Vagina (tissue), 2 donors: ENCODE measurements around the gene IL22RA1. TPM values are rescaled to one million over a fixed set of nuclear protein-coding genes. Genes with fewer than 3 reads are reported as not detected.

ENCODE experiments used
- DNase-seq, 2 donors: peaks; one replicate each; pipeline ENCODE4 v3.0.0-alpha.2; 2017; ENCODE audit errors: extremely low spot score in 2 of 2
- H3K27ac ChIP-seq: fragments of 200-600 bp; sonication (generic); one replicate; pipeline ENCODE4 v1.5.1; 2019
- H3K27me3 ChIP-seq: fragments of 200-600 bp; sonication (generic); one replicate; pipeline ENCODE4 v1.5.1; 2019
- H3K36me3 ChIP-seq, 2 donors: fragments of 200-600 bp; sonication (generic); one replicate each; pipeline ENCODE4 v1.5.1; 2017 to 2019
- H3K4me1 ChIP-seq: fragments of 200-600 bp; sonication (generic); one replicate; pipeline ENCODE4 v1.5.1; 2019
- H3K4me3 ChIP-seq, 2 donors: fragments of 200-600 bp; sonication (generic); 1 replicate in 1 of 2; 2 replicates in 1 of 2; pipeline ENCODE4 v1.5.1; 2016 to 2019
- H3K9me3 ChIP-seq: fragments of 200-600 bp; sonication (generic); one replicate; pipeline ENCODE4 v1.5.1; 2019
- POLR2A ChIP-seq, 2 donors: fragments of 450-650 bp; IDR thresholded peaks; one replicate each; pipeline ENCODE4 v1.6.1; 2017; ENCODE audit warnings: antibody characterized with exemption in 2 of 2, mild to moderate bottlenecking in 2 of 2, moderate library complexity in 2 of 2
- POLR2AphosphoS5 ChIP-seq, 2 donors: sonication (generic); formaldehyde crosslinking; IDR thresholded peaks; one replicate each; pipeline ENCODE4 v1.9.0; 2017; ENCODE audit warnings: antibody characterized with exemption in 2 of 2, mild to moderate bottlenecking in 2 of 2, low read depth in 1 of 2; ENCODE audit not compliant: insufficient read depth in 1 of 2
- intact Hi-C: fragments of 100-400 bp; cut with DNase I; formaldehyde crosslinking; loops from one replicate; pipeline ENCODE4 v1.15.1; 2023
- total RNA-seq: library from RNA; depleted of rRNA; stranded (reverse); fragments of >200 nt; gene quantifications from one replicate; pipeline ENCODE4 v1.2.3, GENCODE V29; 2016
- TF ChIP-seq, protein P1 (sequence below), 3 experiments: fragments of 450-650 bp in 2 of 3; fragments of 200-600 bp in 1 of 3; sonication (generic) in 1 of 3; IDR thresholded peaks; one replicate each; pipeline ENCODE4 v1.5.1; 2017 to 2019; ENCODE audit warnings: antibody characterized with exemption in 3 of 3, mild to moderate bottlenecking in 2 of 3, moderate library complexity in 2 of 3

The IL22RA1 gene
- total RNA-seq, 1 donor from 2014 or later = 4.2 TPM

DNA sequence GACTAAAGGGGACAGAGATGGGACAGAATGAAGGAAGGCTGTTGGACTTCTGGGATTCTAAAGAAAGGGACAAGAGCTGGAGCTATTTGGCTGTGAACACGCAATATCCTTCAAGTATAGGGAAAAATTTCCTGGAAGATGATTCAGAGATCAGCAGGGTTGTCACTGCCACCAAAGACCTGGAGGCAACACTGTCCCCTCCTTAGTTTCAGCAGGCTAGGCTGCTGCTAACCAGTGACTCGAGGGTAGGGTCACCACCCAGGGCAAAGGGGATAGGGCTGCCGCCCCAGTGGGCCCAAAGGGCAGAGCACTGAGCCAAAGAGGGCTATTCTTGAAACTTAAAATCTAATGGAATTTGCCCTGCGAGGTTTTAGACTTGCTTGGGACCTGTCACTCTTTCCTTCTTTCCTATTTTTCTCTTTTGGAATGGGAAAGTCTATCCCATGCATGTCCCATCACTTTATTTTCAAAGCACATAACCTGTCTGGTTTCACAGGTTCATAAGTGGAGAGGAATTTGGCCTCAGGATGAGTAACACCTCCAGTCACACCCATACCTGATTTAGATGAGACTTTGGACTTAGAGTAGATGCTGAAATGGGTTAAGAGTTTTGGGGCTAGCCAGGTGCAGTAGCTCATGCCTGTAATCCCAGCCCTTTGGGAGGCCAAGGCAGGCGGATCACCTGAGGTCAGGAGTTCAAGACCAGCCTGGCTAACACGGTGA, 32.3 kb upstream of the IL22RA1 start:
- Histone ChIP-seq H3K27ac (no peak overlapping the region), H3K4me1 (no peaks in the 10 kb centered on the region), H3K4me3 (no peak overlapping the region), H3K36me3 (no peaks in the 10 kb centered on the region), H3K9me3 (no peaks in the 10 kb centered on the region), H3K27me3 (no peaks in the 10 kb centered on the region)
- no peak for TF ChIP-seq POLR2AphosphoS5 (IDR thresholded peaks at IDR 0.05; ENCODE audit: insufficient read depth in 1 of 2, low read depth in 1 of 2)
- no peak for TF ChIP-seq POLR2A (IDR thresholded peaks at IDR 0.05)
- intact Hi-C loops = no loop called here
- no peak for DNase-seq

GRCh38 chr1:24173638-24174575, 31.0 kb upstream of the IL22RA1 start:
- no peak overlapping the region for H3K27ac ChIP-seq
- TF ChIP-seq, protein P1, sequence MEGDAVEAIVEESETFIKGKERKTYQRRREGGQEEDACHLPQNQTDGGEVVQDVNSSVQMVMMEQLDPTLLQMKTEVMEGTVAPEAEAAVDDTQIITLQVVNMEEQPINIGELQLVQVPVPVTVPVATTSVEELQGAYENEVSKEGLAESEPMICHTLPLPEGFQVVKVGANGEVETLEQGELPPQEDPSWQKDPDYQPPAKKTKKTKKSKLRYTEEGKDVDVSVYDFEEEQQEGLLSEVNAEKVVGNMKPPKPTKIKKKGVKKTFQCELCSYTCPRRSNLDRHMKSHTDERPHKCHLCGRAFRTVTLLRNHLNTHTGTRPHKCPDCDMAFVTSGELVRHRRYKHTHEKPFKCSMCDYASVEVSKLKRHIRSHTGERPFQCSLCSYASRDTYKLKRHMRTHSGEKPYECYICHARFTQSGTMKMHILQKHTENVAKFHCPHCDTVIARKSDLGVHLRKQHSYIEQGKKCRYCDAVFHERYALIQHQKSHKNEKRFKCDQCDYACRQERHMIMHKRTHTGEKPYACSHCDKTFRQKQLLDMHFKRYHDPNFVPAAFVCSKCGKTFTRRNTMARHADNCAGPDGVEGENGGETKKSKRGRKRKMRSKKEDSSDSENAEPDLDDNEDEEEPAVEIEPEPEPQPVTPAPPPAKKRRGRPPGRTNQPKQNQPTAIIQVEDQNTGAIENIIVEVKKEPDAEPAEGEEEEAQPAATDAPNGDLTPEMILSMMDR (IDR thresholded peaks at IDR 0.05) = no peak
- TF ChIP-seq POLR2AphosphoS5 (IDR thresholded peaks at IDR 0.05; ENCODE audit: insufficient read depth in 1 of 2, low read depth in 1 of 2) (no peak), POLR2A (IDR thresholded peaks at IDR 0.05) (no peak)

GRCh38 chr1:24172598-24172997, 29.7 kb upstream of the IL22RA1 start:
- no peaks in the 10 kb centered on the region for H3K4me1 ChIP-seq
- H3K27ac ChIP-seq = no peak overlapping the region
- TF ChIP-seq, protein P1 (IDR thresholded peaks at IDR 0.05) = no peak
- TF ChIP-seq POLR2AphosphoS5 (IDR thresholded peaks at IDR 0.05; ENCODE audit: insufficient read depth in 1 of 2, low read depth in 1 of 2) = no peak
- TF ChIP-seq POLR2A (IDR thresholded peaks at IDR 0.05) = no peak
- no peaks in the 10 kb centered on the region for H3K36me3 ChIP-seq
- DNase-seq = no peak
- no peaks in the 10 kb centered on the region for H3K9me3 ChIP-seq
- no peak overlapping the region for H3K4me3 ChIP-seq
- intact Hi-C loops = no loop called here
- no peaks in the 10 kb centered on the region for H3K27me3 ChIP-seq

More at GRCh38 chr1:24173638-24174575, 31.0 kb upstream of the IL22RA1 start:
- Histone ChIP-seq H3K9me3 (no peaks in the 10 kb centered on the region), H3K4me3 (no peak overlapping the region), H3K27me3 (no peaks in the 10 kb centered on the region), H3K36me3 (no peaks in the 10 kb centered on the region), H3K4me1 (no peaks in the 10 kb centered on the region)
- DNase-seq = no peak
- intact Hi-C loops = no loop called here

DNA sequence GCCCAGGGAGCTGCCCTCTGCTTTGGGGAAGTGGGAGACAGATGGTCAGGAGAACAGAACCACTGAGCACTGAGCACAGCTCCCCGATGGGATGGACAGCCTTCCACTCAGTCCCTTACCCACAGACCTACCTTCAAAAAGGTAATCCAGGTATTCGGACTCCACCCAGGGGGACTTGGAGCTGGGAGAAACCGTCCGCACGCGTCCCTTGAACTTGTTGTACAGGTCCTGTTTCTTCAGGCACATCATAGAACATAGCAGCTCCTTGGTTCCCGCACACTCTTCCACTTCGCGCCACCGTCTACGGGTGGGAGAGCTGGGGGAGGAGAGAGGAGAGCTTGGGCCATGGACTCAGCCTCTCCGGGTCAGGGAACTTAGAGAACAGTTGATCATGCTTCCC, 26.3 kb upstream of the IL22RA1 start:
- intact Hi-C loops = no loop called here
- no peaks in the 10 kb centered on the region for H3K27me3 ChIP-seq
- H3K4me1 ChIP-seq = no peaks in the 10 kb centered on the region
- no peak overlapping the region for H3K27ac ChIP-seq
- no peaks in the 10 kb centered on the region for H3K9me3 ChIP-seq
- no peak for DNase-seq
- no peak overlapping the region for H3K4me3 ChIP-seq
- H3K36me3 ChIP-seq = no peaks in the 10 kb centered on the region
- TF ChIP-seq POLR2AphosphoS5 (IDR thresholded peaks at IDR 0.05; ENCODE audit: insufficient read depth in 1 of 2, low read depth in 1 of 2) = no peak
- TF ChIP-seq POLR2A (IDR thresholded peaks at IDR 0.05) = no peak
- TF ChIP-seq, protein P1 (IDR thresholded peaks at IDR 0.05) = no peak

- Histone ChIP-seq H3K27ac (no peak overlapping the region), H3K4me1 (no peaks in the 10 kb centered on the region), H3K27me3 (no peaks in the 10 kb centered on the region), H3K4me3 (no peak overlapping the region), H3K9me3 (no peaks in the 10 kb centered on the region), H3K36me3 (no peaks in the 10 kb centered on the region)
- intact Hi-C loops = no loop called here
- no peak for TF ChIP-seq POLR2AphosphoS5 (IDR thresholded peaks at IDR 0.05; ENCODE audit: insufficient read depth in 1 of 2, low read depth in 1 of 2)
- no peak for TF ChIP-seq POLR2A (IDR thresholded peaks at IDR 0.05)
- TF ChIP-seq, protein P1 (IDR thresholded peaks at IDR 0.05) = no peak
- no peak for DNase-seq
Observed at GRCh38 chr1:24168245-24168644, 25.3 kb upstream of the IL22RA1 start.
